HEK293 (cell line): Measurements from ENCODE around the gene ETS2.

Experiments used
- CTCF ChIA-PET: fragments of 350-600 bp; formaldehyde crosslinking; extraction: SDS; loops from one replicate; lab custom pipeline; 2021; ENCODE audit warnings: antibody characterized with exemption; lab: Yijun Ruan, JAX
- POLR2A ChIA-PET: fragments of 300-600 bp; formaldehyde crosslinking; extraction: SDS; loops from one replicate; lab custom pipeline; 2020; ENCODE audit warnings: antibody characterized with exemption, inconsistent platforms; lab: Yijun Ruan, JAX
- H3K27ac ChIP-seq: fragments of 200-500 bp; sonication (Bioruptor generic); 2 replicates; pipeline ENCODE4 v1.5.1; 2014; ENCODE audit warnings: low read depth, low read length, control low read depth, inconsistent platforms; ENCODE audit errors: extremely low read depth
- H3K36me3 ChIP-seq, 2 experiments: fragments of 200-500 bp in 1 of 2; sonication (Bioruptor generic) in 1 of 2; 1 replicate in 1 of 2; 2 replicates in 1 of 2; pipeline ENCODE4 v1.5.1; 2014 to 2017; ENCODE audit warnings: inconsistent platforms in 2 of 2, low read length in 2 of 2; ENCODE audit not compliant: control insufficient read depth in 2 of 2, insufficient read depth in 1 of 2
- H3K4me1 ChIP-seq: fragments of 200-500 bp; sonication (Bioruptor generic); 2 replicates; pipeline ENCODE4 v1.5.1; 2014; ENCODE audit warnings: mild to moderate bottlenecking, low read length, inconsistent platforms; ENCODE audit not compliant: control insufficient read depth, insufficient read depth
- H3K4me3 ChIP-seq: 2 replicates; pipeline ENCODE4 v1.5.1; 2011; ENCODE audit warnings: low read depth, mild to moderate bottlenecking, control low read depth, low read length, moderate library complexity
- H3K9me3 ChIP-seq: fragments of 200-500 bp; sonication (Bioruptor generic); 2 replicates; pipeline ENCODE4 v1.5.1; 2014; ENCODE audit warnings: low read depth, low read length, inconsistent platforms; ENCODE audit not compliant: control insufficient read depth, insufficient read depth
- AEBP2 ChIP-seq: fragments of 450-650 bp; formaldehyde crosslinking; IDR thresholded peaks from 2 replicates; pipeline ENCODE4 v1.5.1; 2016; ENCODE audit warnings: missing biosample characterization, missing genetic modification characterization, borderline replicate concordance
- ATF2 ChIP-seq: fragments of 450-650 bp; formaldehyde crosslinking; IDR thresholded peaks from 2 replicates; pipeline ENCODE4 v1.5.1; 2016; ENCODE audit warnings: missing biosample characterization, missing genetic modification characterization, low read depth
- GLIS2 ChIP-seq: fragments of 450-650 bp; formaldehyde crosslinking; IDR thresholded peaks from 2 replicates; pipeline ENCODE4 v1.5.1; 2016; ENCODE audit warnings: missing biosample characterization, missing genetic modification characterization
- KLF16 ChIP-seq: fragments of 450-650 bp; formaldehyde crosslinking; IDR thresholded peaks from 2 replicates; pipeline ENCODE4 v1.5.1; 2017; ENCODE audit warnings: missing biosample characterization, missing genetic modification characterization
- KLF9 ChIP-seq: fragments of 450-650 bp; formaldehyde crosslinking; IDR thresholded peaks from 2 replicates; pipeline ENCODE4 v1.5.1; 2016; ENCODE audit warnings: missing biosample characterization, missing genetic modification characterization, low read depth
- SP2 ChIP-seq: fragments of 450-650 bp; formaldehyde crosslinking; IDR thresholded peaks from 2 replicates; pipeline ENCODE4 v1.5.1; 2016; ENCODE audit warnings: missing biosample characterization, missing genetic modification characterization
- SP7 ChIP-seq: fragments of 450-650 bp; formaldehyde crosslinking; IDR thresholded peaks from 2 replicates; pipeline ENCODE4 v1.5.1; 2016; ENCODE audit warnings: missing biosample characterization, missing genetic modification characterization
- TCF7L2 ChIP-seq: IDR thresholded peaks from 2 replicates; pipeline ENCODE4 v1.6.1; 2011; ENCODE audit warnings: low read depth, mild to moderate bottlenecking, inconsistent platforms, low read length, moderate library complexity, borderline replicate concordance
- YY1 ChIP-seq: fragments of 450-650 bp; formaldehyde crosslinking; IDR thresholded peaks from 2 replicates; pipeline ENCODE4 v1.5.1; 2018; ENCODE audit warnings: missing biosample characterization, missing genetic modification characterization
- ZBTB20 ChIP-seq: fragments of 450-650 bp; formaldehyde crosslinking; IDR thresholded peaks from 2 replicates; pipeline ENCODE4 v1.5.1; 2016; ENCODE audit warnings: missing biosample characterization, missing genetic modification characterization
- ZNF184 ChIP-seq: fragments of 450-650 bp; IDR thresholded peaks from 2 replicates; pipeline ENCODE4 v1.5.1; 2018; ENCODE audit warnings: missing biosample characterization, mild to moderate bottlenecking, missing genetic modification characterization
- ZNF292 ChIP-seq: fragments of 450-650 bp; formaldehyde crosslinking; IDR thresholded peaks from 2 replicates; pipeline ENCODE4 v1.5.1; 2016; ENCODE audit warnings: low read depth, missing biosample characterization, missing genetic modification characterization, borderline replicate concordance
- ZNF341 ChIP-seq: fragments of 450-650 bp; formaldehyde crosslinking; IDR thresholded peaks from 2 replicates; pipeline ENCODE4; 2016; ENCODE audit warnings: low read depth, missing biosample characterization, missing genetic modification characterization
- ZNF354C ChIP-seq: fragments of 450-650 bp; formaldehyde crosslinking; IDR thresholded peaks from 2 replicates; pipeline ENCODE4 v1.5.1; 2016; ENCODE audit warnings: missing biosample characterization, missing genetic modification characterization, low read depth, borderline replicate concordance
- ZNF449 ChIP-seq: fragments of 450-650 bp; formaldehyde crosslinking; IDR thresholded peaks from 2 replicates; pipeline ENCODE4 v1.5.1; 2017; ENCODE audit warnings: missing biosample characterization, mild to moderate bottlenecking, missing genetic modification characterization, moderate library complexity
- ZNF488 ChIP-seq: fragments of 450-650 bp; formaldehyde crosslinking; IDR thresholded peaks from 2 replicates; pipeline ENCODE4 v1.5.1; 2016; ENCODE audit warnings: missing biosample characterization, missing genetic modification characterization
- ZNF660 ChIP-seq: fragments of 450-650 bp; IDR thresholded peaks from 2 replicates; pipeline ENCODE4 v1.5.1; 2018; ENCODE audit warnings: missing biosample characterization, mild to moderate bottlenecking, missing genetic modification characterization
- ZNF692 ChIP-seq: fragments of 450-650 bp; formaldehyde crosslinking; IDR thresholded peaks from 2 replicates; pipeline ENCODE4 v1.5.1; 2016; ENCODE audit warnings: missing biosample characterization, missing genetic modification characterization

The ETS2 gene

GRCh38 chr21:38773099-38774061 is 32.3 kb upstream of the ETS2 start (continued):
- TF ChIP-seq ATF2 (tag by site-specific recombination) = 0 out of 2 replicates have a peak, but pooled peaks have one; percentile 25
- 0 out of 2 replicates have a peak, but pooled peaks have one; percentile 27 for TF ChIP-seq ZNF660 (tag by site-specific recombination)
- TF ChIP-seq SP7 = peak; percentile 87
- no peak for TF ChIP-seq AEBP2
- peak; percentile 91 for TF ChIP-seq ZNF184 (tag by site-specific recombination)
- no peak for TF ChIP-seq ZNF292 (tag by site-specific recombination)

GRCh38 chr21:38774152-38774551 is 31.6 kb upstream of the ETS2 start:
- POLR2A ChIA-PET = no interaction called here
- H3K9me3 ChIP-seq = no peaks in the 10 kb centered on the region
- H3K27ac ChIP-seq = no peak overlapping the region
- TF ChIP-seq ZNF354C (no peak), ZNF341 (tag by site-specific recombination) (no peak), YY1 (tag by site-specific recombination) (no peak), GLIS2 (no peak), KLF9 (tag by site-specific recombination) (no peak), SP2 (tag by site-specific recombination) (no peak), ZNF488 (tag by site-specific recombination) (no peak), ZNF692 (no peak), ZNF449 (tag by site-specific recombination) (no peak), ZBTB20 (tag by site-specific recombination) (no peak), SP7 (no peak), KLF16 (tag by site-specific recombination) (no peak), TCF7L2 (no peak)
- no peaks in the 10 kb centered on the region for H3K36me3 ChIP-seq
- CTCF ChIA-PET = interaction anchor here (0.6 kb wide), 1 partner anchor 322 kb away, joined by 4 read pairs; no protein-coding TSS in a partner anchor
- H3K4me1 ChIP-seq = no peaks in the 10 kb centered on the region; the same call in 1 of the 2 replicates
- H3K4me3 ChIP-seq = no peak overlapping the region
